T47D (cell line): ENCODE results near the gene PCDHB16.
"Not testable (repeated sequence)": the region's sequence is repeated elsewhere in the genome, so short reads cannot be mapped to it uniquely, and the experiment has no call there.

Source experiments
- DNase-seq, 2 experiments: peaks; one replicate each; pipeline versions ENCODE4 v3.0.0 to v3.0.0-alpha.2; 2011 to 2012; ENCODE audit warnings: low read depth in 1 of 2, low spot score in 1 of 2
- JUND ChIP-seq: IDR thresholded peaks from 2 replicates; pipeline ENCODE4 v1.6.1; 2012; ENCODE audit warnings: low read depth
- in situ Hi-C: cut with HindIII; loops from 2 replicates; pipeline ENCODE4 v1.10.0; 2016; ENCODE audit warnings: low sequenced_read_pairs, low pct_unique_long_range_greater_than_20kb

PCDHB16 gene

DNA sequence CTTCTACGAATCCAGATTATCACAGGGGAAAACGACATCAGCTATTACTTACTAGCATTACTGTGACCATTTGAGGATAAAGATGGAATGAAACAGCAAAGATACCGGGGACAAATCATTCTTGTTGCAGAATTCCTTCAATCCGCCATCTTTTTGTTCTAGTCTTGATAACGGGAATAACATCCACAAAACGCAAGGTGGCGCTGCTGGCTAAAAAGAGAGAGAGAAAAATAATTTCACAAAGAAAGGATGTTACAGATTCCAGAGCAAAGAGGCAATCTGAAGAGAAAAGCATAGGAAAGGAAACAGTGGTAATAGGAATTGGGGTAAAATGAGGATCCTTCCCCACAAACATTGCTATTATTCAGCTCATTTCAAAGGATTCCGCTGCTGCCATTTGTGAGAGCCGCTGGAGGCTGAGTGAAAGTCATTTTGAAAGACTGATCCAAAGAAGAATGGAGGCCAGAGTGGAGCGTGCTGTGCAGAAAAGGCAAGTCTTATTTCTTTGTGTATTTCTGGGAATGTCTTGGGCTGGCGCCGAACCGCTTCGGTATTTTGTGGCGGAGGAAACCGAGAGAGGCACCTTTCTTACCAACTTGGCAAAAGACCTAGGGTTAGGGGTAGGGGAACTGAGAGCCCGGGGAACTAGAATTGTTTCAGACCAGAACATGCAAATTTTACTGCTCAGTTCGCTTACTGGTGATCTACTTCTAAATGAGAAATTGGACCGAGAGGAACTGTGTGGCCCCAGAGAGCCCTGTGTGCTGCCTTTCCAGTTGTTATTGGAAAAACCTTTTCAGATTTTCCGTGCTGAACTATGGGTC lies 9.6 kb upstream of the PCDHB16 start, which contains the start of gene PCDHB7:
Gene PCDHB7 (plus strand): TSS at position 264 of the 824 bp plus-strand sequence. CDS start 192 bp downstream, at position 456.
- peak; percentile 75 to 85 for DNase-seq
- in situ Hi-C loops: no loop called here
- TF ChIP-seq JUND: no peak

DNA sequence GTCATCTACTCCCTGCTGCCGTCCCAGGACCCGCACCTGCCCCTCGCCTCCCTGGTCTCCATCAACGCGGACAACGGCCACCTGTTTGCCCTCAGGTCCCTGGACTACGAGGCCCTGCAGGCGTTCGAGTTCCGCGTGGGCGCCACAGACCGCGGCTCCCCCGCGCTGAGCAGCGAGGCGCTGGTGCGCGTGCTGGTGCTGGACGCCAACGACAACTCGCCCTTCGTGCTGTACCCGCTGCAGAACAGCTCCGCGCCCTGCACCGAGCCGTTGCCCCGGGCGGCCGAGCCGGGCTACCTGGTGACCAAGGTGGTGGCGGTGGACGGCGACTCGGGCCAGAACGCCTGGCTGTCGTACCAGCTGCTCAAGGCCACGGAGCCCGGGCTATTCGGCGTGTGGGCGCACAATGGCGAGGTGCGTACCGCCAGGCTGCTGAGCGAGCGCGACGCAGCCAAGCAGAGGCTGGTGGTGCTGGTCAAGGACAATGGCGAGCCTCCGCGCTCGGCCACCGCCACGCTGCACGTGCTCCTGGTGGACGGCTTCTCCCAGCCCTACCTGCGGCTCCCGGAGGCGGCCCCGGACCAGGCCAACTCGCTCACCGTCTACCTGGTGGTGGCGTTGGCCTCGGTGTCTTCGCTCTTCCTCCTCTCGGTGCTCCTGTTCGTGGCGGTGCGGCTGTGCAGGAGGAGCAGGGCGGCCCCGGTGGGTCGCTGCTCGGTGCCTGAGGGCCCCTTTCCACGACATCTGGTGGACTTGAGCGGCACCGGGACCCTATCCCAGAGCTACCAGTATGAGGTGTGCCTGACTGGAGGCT lies 7.7 kb upstream of the PCDHB16 start:
- in situ Hi-C loops, DNase-seq: not testable (repeated sequence)

DNA sequence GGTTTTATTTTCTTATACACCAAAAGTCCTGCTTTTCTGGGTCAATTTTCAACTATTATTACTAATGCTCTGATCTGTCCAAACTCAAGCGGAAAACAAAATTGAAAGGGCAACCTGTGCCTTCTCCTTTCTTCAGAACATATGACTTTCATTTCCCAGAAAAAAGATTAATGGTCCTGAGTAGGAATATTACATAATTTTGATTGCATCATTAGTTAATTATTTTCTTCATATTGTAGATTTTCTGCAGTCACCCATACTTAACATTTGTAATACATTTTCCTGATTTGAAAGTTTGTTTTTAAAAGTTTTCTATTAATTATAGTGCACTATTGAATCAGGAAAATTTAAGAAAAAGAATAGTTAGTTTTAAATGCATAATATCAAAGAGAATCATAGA lies 6.3 kb upstream of the PCDHB16 start:
- no peak for TF ChIP-seq JUND
- DNase-seq: no peak
- in situ Hi-C loops: no loop called here

DNA sequence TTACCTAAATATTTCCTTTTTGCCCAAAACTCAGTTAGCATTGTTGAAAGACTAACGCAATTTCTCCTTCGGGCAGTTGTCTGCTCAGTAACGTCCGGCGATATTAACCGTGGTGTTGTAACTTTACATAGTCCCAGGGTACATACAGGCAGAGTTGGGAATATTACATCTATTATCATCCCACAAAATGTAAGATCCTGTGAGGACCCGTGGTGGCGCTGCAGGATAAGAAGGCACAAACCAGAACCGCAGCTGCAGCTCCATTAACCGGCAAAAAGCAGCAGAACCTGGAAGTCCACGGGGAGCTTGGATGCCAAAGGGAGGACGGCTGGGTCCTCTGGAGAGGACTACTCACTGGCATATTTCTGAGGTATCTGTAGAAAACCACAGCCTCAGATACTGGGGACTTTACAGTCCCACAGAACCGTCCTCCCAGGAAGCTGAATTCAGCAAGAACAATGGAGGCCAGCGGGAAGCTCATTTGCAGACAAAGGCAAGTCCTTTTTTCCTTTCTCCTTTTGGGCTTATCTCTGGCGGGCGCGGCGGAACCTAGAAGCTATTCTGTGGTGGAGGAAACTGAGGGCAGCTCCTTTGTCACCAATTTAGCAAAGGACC lies 4.5 kb upstream of the PCDHB16 start, which contains the start of gene PCDHB8:
Gene PCDHB8 (plus strand): TSS at position 214 of the 615 bp plus-strand sequence. CDS start 245 bp downstream, at position 459.
- in situ Hi-C loops: not testable (repeated sequence)
- peak; percentile 80 to 87 for DNase-seq

GRCh38 chr5:141179371-141179770 lies 2.8 kb upstream of the PCDHB16 start:
- DNase-seq, in situ Hi-C loops: not testable (repeated sequence)

DNA sequence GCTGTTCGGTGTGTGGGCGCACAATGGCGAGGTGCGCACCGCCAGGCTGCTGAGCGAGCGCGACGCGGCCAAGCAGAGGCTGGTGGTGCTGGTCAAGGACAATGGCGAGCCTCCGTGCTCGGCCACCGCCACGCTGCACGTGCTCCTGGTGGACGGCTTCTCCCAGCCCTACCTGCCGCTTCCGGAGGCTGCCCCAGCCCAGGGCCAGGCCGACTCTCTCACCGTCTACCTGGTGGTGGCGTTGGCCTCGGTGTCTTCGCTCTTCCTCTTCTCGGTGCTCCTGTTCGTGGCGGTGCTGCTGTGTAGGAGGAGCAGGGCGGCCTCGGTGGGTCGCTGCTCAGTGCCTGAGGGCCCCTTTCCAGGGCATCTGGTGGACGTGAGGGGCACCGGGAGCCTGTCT lies 2.3 kb upstream of the PCDHB16 start:
- DNase-seq, in situ Hi-C loops: not testable (repeated sequence)

GRCh38 chr5:141180313-141180712 lies 1.9 kb upstream of the PCDHB16 start:
- in situ Hi-C loops: no loop called here
- TF ChIP-seq JUND: no peak
- no peak for DNase-seq

DNA sequence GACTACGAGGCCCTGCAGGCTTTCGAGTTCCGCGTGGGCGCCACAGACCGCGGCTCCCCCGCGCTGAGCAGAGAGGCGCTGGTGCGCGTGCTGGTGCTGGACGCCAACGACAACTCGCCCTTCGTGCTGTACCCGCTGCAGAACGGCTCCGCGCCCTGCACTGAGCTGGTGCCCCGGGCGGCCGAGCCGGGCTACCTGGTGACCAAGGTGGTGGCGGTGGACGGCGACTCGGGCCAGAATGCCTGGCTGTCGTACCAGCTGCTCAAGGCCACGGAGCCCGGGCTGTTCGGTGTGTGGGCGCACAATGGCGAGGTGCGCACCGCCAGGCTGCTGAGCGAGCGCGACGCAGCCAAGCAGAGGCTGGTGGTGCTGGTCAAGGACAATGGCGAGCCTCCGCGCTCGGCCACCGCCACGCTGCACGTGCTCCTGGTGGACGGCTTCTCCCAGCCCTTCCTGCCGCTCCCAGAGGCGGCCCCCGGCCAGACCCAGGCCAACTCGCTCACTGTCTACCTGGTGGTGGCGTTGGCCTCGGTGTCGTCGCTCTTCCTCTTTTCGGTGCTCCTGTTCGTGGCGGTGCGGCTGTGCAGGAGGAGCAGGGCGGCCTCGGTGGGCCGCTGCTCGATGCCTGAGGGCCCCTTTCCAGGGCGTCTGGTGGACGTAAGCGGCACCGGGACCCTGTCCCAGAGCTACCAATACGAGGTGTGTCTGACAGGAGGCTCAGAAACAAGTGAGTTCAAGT lies 2.1 kb downstream of the PCDHB16 start:
- DNase-seq, in situ Hi-C loops: not testable (repeated sequence)

DNA sequence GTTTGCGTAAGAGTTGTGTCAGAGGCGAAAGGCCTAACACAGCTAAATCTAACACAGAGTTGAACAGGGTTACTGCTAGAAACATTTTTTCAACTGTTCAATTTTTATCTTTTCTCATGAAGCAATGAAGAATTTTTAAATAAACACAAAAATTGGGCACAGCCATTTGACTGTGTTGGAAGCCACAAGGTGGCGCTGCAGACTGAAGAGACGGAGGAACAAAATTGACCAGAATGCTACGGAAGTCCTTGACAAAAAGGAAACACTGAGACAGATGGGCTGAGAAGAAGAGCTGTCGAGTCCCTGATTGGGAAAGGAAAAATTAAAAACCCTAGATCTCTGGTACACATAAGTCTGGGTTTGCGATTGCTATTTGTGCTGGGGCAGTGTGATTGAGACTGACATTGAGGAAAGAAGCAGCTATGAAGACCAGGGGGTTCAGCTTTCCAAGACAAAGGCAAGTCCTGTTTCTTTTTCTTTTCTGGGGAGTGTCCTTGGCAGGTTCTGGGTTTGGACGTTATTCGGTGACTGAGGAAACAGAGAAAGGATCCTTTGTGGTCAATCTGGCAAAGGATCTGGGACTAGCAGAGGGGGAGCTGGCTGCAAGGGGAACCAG lies 4.8 kb downstream of the PCDHB16 start, which contains the start of gene PCDHB9:
Gene PCDHB9 (plus strand): TSS at position 265 of the 616 bp plus-strand sequence. CDS start 158 bp downstream, at position 423.
- peak; percentile 84 to 91 for DNase-seq
- in situ Hi-C loops: no loop called here
- TF ChIP-seq JUND: no peak

DNA sequence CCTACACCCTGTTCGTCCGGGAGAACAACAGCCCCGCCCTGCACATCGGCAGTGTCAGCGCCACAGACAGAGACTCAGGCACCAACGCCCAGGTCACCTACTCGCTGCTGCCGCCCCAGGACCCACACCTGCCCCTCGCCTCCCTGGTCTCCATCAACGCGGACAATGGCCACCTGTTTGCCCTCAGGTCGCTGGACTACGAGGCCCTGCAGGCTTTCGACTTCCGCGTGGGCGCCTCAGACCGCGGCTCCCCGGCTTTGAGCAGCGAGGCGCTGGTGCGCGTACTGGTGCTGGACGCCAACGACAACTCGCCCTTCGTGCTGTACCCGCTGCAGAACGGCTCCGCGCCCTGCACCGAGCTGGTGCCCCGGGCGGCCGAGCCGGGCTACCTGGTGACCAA lies 6.5 kb downstream of the PCDHB16 start:
- in situ Hi-C loops: not testable (repeated sequence)

GRCh38 chr5:141189131-141189530 lies 6.9 kb downstream of the PCDHB16 start:
- in situ Hi-C loops: not testable (repeated sequence)

More for the DNA sequence above, 6.5 kb downstream of the PCDHB16 start:
- DNase-seq: not testable (repeated sequence)

More at GRCh38 chr5:141189131-141189530, 6.9 kb downstream of the PCDHB16 start:
- DNase-seq: not testable (repeated sequence)
